DMS 273 (cell line): Measurements from ENCODE around the gene SLC12A9.
"Not testable (repeated sequence)": the region's sequence is repeated elsewhere in the genome, so short reads cannot be mapped to it uniquely, and the experiment has no call there.

Experiments
- DNase-seq: peaks from one replicate; lab custom pipeline; 2025; ENCODE audit not compliant: unreplicated experiment; lab: John Stamatoyannopoulos, UW

SLC12A9 gene

DNA sequence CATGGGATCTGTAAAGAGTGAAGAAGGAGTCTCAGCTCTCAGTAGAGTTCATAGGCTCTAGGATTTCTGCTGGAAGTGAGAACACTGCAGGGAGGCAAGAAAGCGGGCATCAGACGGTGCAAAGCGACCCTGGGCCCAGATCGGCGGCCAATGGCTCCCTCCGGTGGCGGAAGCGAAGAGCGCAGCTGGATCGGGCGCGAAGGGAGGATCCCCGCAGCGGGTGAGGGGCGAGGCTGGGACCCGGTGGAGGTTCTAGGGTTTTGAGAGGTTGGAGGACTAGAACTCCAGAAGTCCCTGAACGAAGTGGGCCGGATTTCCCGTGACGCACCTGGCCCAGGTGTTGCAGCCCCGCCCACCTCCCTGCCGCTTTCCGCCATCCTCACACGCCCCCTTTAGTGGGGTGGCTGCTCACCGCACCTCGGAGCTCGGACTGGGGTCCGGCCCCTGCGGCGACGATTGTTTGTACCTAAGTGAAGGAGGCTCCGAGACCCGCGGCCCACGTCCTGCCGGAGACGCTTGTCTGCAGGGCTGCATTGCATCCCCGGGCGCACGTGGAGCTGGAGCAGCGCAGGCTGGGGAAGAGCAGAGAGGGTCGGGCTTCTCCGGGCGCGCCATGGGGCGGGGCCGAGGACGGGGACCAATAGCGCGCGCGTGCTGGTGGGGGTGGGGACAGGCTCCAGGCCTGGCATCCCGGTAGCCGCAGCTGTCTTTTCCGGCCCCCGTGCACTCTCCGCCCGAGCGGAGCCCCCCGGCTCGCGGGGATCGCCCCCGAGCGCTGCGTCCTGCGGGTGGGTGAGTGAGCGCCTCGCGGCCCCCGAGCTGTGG, at the start of gene SLC12A9:
SLC12A9 (plus strand) TSS at position 666 of the 825 bp plus-strand sequence. CDS start 1,485 bp downstream, outside the sequence.
- peak; percentile 98 for DNase-seq

- no peak for DNase-seq
Observed at GRCh38 chr7:100802951-100803350, 49.6 kb upstream of the SLC12A9 start.

DNA sequence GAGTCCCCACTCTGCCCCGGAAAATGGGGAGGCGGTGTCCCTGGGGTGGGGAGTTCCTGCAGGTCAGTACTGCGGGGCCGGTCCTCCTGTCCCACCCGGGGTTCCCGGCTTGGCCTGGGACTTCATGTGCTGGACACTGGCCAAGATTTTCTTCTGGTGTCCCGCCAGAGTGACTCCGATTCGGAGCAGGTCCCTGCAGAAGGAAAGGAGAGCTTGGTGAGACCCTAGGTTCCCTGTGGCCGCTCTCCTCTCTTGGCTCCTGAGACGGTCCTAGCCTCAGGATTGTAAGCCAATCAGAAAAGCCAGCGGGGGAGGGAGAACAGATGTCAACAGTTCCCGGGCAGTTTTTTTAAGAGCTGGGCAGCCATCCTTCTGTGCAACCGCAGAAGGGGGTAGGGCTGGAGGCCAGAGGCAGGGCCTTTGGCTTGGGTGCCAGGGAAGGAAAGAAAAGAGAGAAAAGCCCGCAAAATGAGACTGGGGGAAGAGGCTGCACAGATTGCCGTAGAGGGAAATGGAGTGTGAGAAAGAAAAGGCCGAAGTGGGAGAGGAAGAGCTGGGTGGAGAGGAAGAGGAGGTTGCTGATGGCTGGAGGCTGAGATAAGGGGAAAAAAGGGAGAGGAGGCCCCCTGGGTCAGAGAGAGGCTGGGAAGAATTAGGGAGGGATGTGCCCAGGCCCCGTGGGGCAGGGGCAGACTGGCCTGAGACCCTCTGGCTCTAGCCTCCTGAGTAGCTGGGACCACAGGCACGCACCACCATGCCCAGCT, 48.9 kb upstream of the SLC12A9 start:
- peak; percentile 98 for DNase-seq

GRCh38 chr7:100804681-100805431, 47.7 kb upstream of the SLC12A9 start:
- no peak for DNase-seq

GRCh38 chr7:100806276-100806675, 46.2 kb upstream of the SLC12A9 start:
- no peak for DNase-seq

GRCh38 chr7:100806883-100807282, 45.6 kb upstream of the SLC12A9 start:
- DNase-seq = not testable (repeated sequence)

DNA sequence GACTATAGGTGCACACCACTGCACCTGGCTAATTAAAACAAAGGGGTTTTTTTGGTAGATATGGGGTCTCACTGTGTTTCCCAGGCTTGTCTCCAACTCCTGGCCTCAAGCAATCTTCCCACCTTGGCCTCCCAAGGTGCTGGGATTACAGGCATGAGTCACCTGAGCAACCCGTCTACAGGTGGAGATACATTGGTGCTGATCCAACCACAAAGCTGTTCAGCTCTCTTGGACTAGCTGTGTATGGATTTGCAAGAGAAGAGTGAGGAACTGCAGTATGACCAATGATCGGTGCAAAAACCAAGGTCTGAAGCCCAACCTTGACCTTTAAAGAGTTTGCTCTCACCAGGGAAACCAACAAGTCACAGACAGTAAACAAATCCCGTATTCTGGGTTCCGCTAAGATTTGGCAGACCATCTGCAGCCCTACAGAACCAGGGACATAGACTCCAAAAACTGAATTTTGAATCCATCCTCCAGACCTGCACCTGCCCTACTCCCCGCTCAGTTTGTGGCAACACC, 44.1 kb upstream of the SLC12A9 start:
- DNase-seq = no peak

DNA sequence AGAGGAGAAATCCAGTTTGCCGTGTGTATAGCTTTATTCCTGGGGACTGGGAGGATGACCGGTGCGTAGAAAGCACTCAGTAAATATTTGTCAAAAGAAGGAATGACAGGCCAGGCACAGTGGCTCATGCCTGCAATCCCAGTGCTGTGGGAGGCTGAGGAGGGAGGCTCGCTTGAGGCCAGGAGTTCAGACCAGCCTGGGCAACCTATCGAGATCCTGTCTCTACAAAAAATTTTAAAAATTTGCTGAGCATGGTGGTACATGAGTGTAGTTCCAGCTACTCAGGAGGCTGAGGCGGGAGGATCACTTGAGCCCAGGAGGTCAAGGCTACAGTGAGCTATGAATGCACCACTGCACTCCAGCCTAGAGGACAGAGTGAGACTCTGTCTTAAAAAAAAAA, 41.0 kb upstream of the SLC12A9 start:
- DNase-seq = no peak

DNA sequence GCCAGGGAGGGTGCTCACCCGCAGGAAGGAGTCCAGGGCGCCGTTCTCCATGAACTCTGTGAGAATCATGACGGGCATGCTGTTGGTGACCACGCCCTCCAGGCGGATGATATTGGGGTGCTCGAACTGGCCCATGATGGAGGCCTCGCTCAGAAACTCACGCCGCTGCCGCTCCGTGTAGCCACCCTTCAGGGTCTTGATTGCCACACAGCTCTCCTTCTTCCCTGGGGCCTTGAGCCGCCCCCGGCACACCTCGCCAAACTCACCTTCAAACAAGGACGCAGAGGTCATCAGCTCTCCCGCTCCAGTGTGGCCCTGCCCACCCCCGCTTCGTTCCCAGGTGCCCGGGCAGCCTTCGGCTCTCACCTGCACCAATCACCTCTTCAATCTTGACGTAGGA, 39.8 kb upstream of the SLC12A9 start:
- DNase-seq = no peak

DNA sequence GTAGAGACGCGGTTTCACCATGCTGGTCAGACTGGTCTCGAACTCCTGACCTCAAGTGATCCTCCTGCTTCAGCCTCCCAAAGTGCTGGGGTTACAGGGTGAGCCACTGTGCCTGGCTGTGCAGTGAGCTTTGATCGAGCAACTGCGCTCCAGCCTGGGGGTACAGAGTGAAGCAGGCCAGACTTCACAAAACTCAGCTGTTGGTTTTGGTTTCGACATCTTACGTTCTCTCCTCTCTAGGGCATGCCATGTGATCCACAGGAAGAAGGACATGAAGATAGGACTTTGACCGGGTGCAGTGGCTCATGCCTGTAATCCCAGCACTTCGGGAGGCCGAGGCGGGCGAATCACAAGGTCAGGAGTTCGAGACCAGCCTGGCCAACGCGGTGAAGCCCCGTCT, 36.0 kb upstream of the SLC12A9 start:
- not testable (repeated sequence) for DNase-seq

DNA sequence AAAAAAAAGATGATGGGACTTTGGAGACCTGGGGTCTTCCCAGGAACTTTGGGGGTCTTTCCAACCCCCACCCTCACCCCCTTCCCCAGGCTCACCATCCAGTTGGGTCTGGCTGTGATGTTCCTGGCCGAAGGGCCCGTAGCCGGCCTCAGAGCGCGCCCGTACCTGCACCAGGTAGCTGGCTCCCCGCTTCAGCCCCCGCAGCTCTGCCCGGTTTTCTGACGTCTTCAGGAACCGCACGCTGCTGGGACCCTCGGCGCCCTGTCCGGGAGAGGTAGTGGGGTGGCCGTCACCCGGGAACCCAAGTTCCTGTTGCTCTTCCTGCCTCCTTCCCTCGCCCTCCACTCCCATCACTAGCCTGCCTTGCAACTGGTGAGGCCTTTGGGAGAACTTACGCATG, 35.4 kb upstream of the SLC12A9 start:
- no peak for DNase-seq

- DNase-seq = no peak
Observed at GRCh38 chr7:100818366-100818765, 34.1 kb upstream of the SLC12A9 start.

DNA sequence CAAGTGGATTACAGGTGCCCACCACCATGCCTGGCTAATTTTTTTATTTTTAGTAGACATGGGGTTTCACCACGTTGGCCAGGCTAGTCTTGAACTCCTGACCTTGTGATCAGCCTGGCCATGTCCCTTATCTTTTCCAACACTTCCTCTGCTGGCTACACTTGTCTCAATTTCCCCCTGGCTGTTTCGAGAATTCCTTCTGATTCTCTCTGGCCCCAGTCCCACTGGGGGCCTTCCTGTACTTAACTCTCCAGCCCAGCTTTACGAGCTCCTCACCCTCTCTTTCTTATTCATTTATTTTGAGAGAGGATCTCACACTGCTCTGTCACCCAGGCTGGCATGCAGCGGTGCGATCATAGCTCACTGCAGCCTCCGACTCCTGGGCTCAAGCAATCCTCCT, 33.7 kb upstream of the SLC12A9 start:
- DNase-seq = no peak

GRCh38 chr7:100819586-100819985, 32.9 kb upstream of the SLC12A9 start:
- no peak for DNase-seq

DNA sequence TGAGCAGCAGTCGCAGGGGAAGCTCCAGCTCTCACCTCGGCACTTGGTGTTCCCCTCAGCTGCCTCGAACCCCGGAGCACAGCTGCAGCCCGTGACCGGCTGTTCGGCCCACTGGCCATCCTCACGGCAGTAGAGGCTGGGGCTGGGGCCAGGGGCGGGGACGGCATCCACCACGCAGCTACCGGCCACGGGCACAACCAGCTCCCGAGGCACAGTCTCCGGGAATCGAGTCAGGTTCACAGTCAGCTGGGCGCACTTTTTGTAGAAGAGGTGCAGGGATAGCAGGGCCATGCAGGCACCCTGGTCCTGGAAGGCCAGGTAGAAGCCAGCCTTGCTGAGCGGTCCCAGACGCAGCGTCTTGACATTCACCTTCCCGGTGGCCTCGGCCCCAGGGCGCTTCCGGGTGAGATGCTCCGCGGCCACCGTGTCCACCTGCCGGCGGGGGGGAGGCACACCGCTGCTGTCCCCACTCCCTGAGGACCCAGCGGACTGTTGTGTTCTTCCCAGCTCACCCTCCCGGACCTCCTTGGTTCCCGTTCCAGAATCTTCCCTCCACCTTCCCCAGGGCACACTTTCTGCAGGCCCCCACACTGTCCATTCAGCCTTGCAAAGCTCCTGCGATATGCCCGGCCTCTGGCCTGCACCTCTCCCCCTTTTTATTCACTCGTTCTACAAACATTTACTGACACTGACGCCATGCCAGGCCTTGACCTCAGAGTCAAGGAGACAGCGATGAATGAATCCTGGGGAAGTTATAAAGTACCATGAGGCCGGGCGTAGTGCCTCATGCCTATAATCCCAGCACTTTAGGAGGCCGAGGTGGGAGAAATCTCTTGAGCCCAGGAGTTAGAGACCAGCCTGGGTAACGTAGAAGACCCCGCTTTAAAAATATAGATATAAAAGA, 30.0 kb upstream of the SLC12A9 start:
- DNase-seq = no peak

GRCh38 chr7:100823140-100823525, 29.4 kb upstream of the SLC12A9 start:
- DNase-seq = no peak

- no peak for DNase-seq
Observed at GRCh38 chr7:100823534-100823933, 29.0 kb upstream of the SLC12A9 start.

DNA sequence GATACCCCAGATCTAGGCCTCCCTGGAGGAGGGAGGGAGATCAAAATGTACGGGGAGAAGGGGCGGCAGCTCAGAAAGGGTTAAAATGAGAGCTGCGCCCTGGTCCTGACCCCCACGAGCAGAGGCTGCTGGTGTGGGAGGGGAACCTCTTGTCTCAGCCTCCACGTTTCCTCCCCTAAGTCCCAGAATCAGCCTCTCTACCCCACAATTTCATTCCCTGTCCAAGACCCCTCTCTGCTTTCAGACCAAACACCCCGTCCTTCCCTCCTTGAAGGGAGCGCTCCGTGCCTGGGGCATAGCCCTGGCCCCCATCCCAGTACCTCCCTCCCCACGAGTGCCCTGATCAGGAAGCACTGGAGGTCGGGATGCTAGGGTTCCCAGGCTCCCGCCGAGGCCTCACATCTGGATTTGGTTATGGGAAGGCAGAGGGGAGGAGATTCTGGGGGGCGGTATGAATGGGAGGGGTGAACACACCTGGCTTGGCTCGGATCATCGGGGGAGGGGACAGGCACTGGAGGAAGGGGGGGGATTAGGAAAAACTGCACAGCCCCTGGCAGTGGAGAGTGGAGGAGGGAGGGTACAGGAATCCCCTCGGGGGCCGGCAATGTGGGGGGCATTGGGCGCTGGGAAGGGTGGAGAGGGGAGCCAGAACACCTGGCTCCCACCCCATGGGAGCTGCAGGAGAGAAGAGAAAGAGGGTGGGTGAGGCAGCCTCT, 27.9 kb upstream of the SLC12A9 start:
- DNase-seq = no peak

DNA sequence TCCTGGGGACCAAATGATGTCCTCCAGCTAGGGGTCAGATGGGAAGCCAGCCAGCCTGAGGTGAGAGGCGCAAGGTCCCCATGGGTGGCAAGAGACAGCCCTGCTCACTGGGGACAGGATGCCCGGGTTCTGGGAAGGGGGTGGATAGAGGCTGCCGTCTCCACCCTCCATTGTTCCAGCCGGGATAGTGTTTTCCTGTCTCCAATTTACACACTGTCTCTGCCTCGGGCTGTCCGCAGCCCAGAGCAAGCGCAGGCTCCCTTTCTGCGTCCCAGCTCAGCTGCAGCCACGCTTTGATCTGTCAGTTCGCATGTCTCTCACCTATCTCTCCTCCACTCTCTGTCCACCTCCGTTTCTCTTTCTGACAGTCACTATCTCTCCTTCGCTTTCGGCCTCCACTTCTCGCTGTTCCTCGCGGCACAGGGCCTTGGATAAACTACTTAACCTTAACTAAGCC, 27.3 kb upstream of the SLC12A9 start:
- DNase-seq = no peak
